Activated CD4-positive, CD25-positive, alpha-beta regulatory T cell treated with anti-CD3 and anti-CD28 coated beads, Interleukin-2, amount 50 U/mL, for 16 hours (primary cell): Measurements from ENCODE around the gene PHACTR2.
"Not testable (repeated sequence)": the region's sequence is repeated elsewhere in the genome, so short reads cannot be mapped to it uniquely, and the experiment has no call there.

Source experiments
- DNase-seq: peaks from one replicate; pipeline ENCODE4 v3.0.0-alpha.2; 2020; ENCODE audit warnings: low read depth, low spot score

PHACTR2 gene

GRCh38 chr6:143677891-143678791 lies at the start of gene PHACTR2:
Gene PHACTR2 (plus strand): TSS chr6:143677965. CDS start chr6:143678164, 199 bp downstream.
- DNase-seq = no peak

GRCh38 chr6:143629104-143630080 lies 48.4 kb upstream of the PHACTR2 start:
- no peak for DNase-seq

GRCh38 chr6:143631196-143631595 lies 46.6 kb upstream of the PHACTR2 start:
- not testable (repeated sequence) for DNase-seq

GRCh38 chr6:143632894-143633293 lies 44.9 kb upstream of the PHACTR2 start:
- no peak for DNase-seq

- no peak for DNase-seq
Observed at GRCh38 chr6:143634486-143634885, 43.3 kb upstream of the PHACTR2 start.

- DNase-seq = no peak
Observed at GRCh38 chr6:143637691-143638090, 40.1 kb upstream of the PHACTR2 start.

- no peak for DNase-seq
Observed at GRCh38 chr6:143642403-143642802, 35.4 kb upstream of the PHACTR2 start.

- no peak for DNase-seq
Observed at GRCh38 chr6:143647191-143647590, 30.6 kb upstream of the PHACTR2 start.

GRCh38 chr6:143647732-143648131 lies 30.0 kb upstream of the PHACTR2 start:
- DNase-seq = no peak

GRCh38 chr6:143649319-143649718 lies 28.4 kb upstream of the PHACTR2 start:
- not testable (repeated sequence) for DNase-seq

- DNase-seq = not testable (repeated sequence)
Observed at GRCh38 chr6:143651328-143651727, 26.4 kb upstream of the PHACTR2 start.

- DNase-seq = no peak
Observed at GRCh38 chr6:143652841-143653331, 24.9 kb upstream of the PHACTR2 start.

GRCh38 chr6:143655541-143655940 lies 22.2 kb upstream of the PHACTR2 start:
- DNase-seq = no peak

GRCh38 chr6:143656026-143656425 lies 21.7 kb upstream of the PHACTR2 start:
- no peak for DNase-seq

GRCh38 chr6:143657809-143658208 lies 20.0 kb upstream of the PHACTR2 start:
- no peak for DNase-seq

GRCh38 chr6:143660170-143660569 lies 17.6 kb upstream of the PHACTR2 start:
- not testable (repeated sequence) for DNase-seq

- no peak for DNase-seq
Observed at GRCh38 chr6:143664171-143664570, 13.6 kb upstream of the PHACTR2 start.

GRCh38 chr6:143666007-143666406 lies 11.8 kb upstream of the PHACTR2 start:
- not testable (repeated sequence) for DNase-seq

GRCh38 chr6:143669483-143669882 lies 8.3 kb upstream of the PHACTR2 start:
- DNase-seq = not testable (repeated sequence)

- no peak for DNase-seq
Observed at GRCh38 chr6:143673669-143674068, 4.1 kb upstream of the PHACTR2 start.

GRCh38 chr6:143674483-143675381 lies 3.0 kb upstream of the PHACTR2 start:
- DNase-seq = no peak
